DMS114 treated with DMSO at 0.1 percent for 48 hours (cell line): ENCODE data around the gene RNF217.

Source experiments
- DNase-seq: peaks from one replicate; lab custom pipeline; 2025; ENCODE audit not compliant: unreplicated experiment; lab: John Stamatoyannopoulos, UW

RNF217 gene

DNA sequence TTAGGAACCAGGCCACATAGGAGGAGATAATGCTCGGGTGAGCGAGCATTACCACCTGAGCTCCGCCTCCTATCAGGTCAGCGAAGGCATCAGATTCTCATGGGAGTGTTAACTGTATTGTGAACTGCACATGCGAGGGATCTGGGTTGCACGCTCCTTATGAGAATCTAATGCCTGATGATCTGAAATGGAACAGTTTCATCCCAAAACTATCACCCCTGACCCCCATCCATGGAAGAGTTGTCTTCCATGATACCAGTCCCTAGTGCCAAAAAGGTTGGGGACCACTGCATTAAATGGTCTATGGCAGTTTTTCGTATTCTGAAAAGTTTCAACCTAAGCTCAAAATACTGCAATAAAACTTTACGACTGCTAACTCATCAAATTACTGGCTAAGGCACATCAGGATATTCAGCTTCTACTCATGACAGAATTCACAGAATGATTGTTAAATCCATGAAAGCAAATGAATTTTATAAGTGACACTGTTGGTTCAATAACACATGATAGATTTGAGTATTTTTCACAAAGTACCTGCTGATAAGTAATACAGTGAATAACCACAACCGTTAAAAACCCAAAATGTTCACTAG lies 25.9 kb downstream of the RNF217 start:
- no peak for DNase-seq

DNA sequence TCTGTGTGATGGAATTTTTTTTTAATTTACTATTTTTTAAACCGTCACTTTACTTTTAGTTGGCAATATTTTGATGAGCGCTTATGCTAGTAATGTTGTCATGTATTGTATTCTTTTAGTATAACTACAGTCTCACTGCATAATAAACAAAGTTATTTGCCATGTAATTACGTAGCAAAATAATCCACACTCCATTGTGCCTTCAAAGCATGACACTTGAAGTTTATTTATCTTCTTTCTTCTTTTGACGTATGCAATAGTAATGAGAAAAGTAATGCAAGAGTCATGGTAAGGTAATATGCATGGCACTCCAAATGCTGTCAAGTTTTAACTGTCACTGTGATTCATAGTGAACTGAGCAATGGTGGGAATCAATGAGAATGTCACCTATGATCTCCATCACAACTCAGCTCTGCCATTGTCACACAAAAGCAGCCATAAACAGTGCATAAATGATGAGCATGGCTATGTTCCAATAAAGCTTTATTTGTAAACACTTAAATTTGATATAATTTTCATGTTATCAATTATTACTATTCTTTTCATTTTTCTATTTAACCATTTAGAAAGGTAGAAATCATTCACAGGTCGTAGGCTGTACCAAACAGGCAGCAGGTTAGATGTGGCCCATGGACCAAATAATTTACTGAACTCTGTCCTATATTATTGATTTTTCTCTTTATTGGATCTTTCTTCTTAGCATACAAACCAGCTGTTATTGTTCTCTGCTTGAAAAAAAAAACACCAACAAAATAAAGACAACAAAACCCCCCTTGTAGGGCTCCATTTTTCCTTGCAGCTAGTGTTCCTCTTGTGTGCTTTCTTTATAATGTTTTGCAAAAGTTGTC lies 27.1 kb downstream of the RNF217 start:
- DNase-seq = no peak

DNA sequence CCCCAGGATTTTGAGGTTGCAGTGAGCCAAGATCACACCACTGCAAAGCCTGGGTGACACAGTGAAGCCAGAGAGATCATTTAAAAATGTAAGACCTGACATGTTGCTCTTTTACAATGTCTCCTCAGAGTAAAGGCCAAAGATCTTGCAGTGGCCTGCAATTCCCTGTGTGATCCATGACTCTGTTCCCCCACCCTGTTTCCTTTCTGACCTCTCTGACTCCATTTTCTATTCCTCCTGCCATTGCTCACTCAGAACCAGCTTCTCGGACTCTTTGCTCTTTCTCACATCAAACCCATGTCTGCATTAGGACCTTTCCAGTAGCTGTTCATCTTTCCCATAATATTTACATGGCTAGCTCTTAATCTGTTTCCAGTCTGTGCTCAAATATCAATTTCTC lies 28.8 kb downstream of the RNF217 start:
- DNase-seq = no peak

DNA sequence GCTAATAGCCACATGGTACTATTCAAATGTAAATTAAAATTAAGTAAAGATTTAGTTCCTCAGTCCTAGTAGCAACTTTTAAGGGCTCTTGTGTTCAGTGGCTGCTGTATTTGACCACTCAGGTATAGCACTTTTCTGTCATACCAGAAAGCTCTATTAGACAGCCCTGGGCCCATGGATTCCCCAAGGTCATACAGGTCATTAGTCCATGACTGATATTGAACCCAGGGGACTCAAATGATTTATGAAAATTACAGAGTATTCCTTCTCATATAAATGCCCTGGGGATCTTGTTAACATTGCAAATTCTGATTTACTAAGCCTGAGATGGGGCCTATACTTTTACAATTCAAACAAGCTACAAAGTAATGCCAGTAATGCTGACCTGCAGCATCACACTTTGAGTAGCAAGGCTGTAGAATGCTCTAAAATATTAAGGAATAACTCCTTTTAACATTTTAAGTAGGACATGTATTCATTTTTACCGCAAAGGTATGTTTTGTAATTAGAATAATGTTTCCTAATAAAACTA lies 29.6 kb downstream of the RNF217 start:
- no peak for DNase-seq

DNA sequence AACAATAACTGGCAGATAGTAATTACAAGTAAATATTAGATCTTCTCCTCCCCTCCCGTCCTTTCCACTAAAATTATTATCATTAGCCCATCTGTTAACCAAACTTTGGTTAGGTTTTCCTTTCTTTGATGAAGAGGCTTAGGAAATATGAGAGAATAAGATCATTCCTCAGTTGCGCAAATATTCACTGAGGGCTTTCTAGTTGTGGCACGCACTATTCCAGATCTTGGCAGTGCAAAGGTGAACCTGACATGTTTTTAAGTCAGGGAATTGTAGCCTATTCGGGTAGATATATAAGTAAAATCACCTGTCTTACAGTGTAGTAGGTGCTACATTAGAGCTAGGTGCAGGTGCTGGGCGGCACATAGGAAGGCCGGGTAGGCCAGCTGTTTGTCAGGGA lies 31.1 kb downstream of the RNF217 start:
- DNase-seq = no peak

DNA sequence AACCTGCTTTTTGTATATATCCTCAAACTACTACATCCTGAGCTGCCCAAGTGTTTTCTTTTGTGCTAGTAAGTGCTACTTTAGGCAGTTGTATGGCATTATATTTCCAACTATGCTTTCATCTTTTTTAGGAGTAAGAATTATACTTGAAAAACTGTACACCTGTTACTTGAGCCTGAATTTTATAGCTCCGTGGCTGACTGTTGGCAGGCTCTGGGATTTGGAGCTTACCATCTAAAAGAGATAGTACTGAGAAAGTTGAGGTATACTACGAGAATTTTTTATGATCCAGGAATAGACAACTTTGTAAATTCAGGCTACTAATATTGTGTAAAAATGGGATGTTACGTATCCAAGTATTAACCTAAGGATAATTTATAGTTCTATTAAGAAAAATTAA lies 32.4 kb downstream of the RNF217 start:
- DNase-seq = no peak

DNA sequence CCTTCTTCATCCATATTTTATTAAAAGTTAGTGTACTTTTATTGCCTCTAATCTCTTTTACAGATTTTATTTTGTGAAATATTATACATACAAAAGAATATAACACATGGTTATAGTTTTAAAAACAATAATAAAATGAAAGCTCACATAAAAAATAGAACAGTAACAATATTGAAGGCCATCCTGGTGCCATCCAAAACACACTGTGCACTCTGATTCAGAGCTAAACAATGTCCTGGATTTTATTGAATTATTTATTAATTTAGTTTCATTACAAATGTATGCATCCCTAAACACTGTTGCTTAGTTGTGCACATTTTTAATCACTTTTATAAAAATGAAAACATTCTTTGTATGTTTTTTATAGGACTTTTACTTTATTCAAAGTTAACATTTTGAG lies 32.9 kb downstream of the RNF217 start:
- DNase-seq = no peak

DNA sequence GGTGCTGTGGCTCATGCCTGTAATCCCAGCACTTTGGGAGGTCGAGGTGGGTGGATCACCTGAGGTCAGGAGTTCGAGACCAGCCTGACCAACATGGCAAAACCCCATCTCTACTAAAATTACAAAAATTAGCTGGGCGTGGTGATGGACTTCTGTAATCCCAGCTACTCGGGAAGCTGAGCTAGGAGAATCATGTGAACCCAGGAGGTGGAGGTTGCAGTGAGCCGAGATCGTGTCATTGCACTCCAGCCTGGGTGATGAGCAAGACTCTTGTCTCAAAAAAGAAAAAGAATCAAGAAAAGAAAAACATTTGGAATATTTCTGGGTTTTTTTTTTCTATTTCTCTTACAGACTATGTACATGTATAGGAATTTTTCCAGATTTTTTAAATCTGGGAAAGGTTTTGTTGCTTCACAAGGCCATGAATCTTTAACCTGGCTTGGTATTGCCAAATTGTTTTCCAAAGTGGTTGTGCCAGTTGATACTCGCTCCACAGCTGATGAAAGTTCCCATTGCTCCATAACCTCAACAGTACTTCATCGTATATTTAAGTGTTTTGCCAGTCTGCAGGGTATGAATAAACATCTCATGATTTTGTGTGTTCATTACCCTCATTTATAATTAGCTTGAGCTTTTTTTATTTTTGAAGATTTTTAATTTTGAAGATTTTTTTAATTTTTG lies 33.5 kb downstream of the RNF217 start:
- no peak for DNase-seq

DNA sequence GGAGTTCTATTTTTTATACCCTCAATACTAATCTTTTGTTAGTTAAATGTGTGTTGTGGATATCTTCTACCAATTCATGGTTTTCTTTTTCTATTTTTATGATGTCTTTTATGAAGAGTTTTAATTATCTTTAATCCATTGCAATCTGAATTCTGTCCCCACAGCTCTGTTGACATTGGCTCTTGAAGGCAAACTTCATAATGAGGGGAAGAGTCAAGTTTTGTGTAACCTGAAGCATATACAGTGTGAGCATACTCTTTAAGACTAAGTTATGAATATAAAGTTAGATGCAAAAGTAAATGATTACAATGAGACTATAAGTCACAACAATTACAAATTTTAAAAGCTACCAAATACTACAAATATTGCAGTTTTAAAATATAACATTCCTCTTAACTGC lies 34.2 kb downstream of the RNF217 start:
- DNase-seq = no peak

DNA sequence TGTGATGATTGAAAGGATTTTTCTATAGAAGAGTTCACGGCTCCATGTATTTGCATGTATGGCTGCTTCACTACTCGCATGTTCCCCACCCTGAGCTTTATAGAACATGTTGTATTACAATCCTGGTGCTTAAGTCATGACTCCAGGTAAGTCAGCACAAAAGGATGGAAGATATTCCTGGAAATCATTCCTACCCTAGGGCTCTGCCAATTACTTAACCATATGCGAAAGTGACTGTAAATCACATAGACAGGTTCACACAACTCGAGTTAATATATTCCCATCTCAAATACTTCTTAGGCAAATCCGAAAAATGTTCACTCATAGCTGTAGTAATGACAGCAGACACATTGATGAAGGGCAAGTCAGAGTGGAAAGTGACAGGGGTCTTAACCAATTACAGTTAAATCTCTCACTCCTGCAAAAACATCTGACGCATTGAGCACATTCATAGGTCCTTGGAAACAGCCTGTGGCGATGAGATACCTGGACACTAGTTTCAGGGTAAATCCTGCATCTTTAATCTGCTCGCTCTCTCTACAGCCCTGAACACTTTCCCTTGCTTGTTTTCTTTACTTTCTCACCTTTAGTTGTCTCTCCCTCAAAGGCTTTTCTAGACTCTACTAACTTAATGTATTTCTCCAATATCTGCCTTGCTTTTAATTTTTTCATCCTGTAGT lies 35.1 kb downstream of the RNF217 start:
- DNase-seq = no peak

DNA sequence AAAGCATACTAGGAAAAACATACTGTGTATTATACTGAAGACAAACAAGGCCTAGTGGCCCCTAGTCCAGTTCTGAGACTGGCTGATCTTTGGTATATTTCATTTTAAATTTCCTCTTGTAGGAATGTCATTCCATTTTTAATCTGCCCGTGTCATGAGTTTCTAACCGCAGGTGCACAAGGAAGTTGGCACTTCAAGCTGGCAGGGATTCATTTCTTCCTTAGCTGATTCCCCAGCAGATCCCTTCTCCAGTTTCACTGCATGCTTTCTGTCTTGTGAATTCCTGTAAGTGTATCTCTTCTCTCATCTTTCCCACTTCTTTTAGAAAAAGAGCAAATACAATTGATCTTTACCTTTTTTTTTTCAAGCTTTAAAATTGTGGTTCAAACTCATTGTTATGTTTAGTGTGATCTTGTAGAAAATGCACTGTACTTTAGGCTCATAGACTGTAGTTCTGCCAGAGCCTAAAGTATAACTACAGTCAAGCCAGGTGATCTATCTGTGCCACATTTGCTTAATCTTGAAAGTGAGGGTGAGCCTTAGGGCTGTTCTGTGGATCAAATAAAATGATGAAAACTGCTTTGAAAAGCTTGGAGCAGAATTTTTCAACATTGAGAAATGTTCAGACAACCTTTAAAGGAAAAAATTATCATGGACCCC lies 37.0 kb downstream of the RNF217 start:
- no peak for DNase-seq

DNA sequence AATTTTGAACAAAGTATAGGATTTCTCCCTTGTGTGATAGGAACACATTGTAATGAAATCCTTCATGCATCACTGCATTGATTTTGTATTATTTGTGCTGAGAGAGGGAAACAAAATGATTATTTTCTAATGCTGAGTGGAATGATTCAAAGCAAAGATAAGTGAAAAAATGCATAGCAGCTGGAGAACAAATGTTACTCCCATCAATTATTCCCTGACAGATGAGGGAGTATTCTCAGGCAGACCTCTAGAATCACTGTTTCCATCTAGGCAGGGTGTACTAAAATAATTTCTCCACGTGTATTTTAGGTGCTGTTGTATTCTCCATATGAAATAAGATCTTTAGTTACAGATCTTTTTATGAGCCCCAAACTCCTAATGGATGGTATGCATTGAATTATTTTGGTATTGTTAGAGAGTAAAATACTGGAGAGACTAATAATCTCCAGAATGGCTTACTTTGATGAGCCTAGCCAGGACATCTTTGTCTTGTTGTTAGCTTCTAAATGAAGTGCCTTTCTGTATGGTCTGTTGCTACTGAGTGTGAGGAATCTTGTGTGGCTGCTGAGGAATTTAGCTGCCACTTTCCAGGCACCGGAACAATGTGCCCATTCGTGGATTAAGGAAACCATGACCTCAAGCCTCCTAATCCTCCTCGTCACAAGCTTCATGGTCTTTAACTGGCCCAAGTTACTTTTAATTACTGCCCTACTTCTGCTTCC lies 39.6 kb downstream of the RNF217 start:
- no peak for DNase-seq

DNA sequence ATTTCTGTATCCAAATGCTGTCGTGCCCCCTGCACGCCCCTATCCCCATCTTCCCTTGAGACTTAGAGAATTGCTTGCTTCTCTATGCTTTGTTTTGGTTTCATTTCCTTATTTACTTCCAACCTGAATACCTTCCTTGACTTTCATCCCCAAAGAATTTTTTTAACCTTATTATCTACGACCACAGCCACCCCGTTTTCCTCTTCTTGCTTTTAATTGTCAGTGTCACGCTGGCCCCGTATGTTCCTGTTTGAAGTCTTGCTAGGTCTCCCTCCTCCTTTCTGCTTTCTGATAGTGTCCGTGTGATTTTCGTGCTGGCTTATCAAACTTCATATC lies 40.1 kb downstream of the RNF217 start:
- DNase-seq = no peak

DNA sequence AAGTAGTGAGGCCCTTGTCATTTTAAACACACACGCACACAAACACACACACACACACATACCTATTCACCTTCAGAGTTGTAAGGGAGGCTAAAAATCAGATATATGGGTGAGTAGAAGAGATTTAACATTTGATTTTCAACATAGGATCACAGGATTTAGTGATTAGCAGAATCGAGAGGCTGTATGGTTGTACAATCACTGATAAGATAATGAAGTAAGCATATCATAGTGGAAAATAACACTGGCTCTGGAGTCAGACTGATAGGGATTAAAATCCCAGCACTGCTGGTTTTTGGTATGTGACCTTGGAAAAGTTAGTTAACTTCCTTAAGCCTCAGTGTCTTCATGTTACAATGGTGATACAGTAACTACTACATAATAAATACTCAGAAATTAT lies 40.8 kb downstream of the RNF217 start:
- no peak for DNase-seq

DNA sequence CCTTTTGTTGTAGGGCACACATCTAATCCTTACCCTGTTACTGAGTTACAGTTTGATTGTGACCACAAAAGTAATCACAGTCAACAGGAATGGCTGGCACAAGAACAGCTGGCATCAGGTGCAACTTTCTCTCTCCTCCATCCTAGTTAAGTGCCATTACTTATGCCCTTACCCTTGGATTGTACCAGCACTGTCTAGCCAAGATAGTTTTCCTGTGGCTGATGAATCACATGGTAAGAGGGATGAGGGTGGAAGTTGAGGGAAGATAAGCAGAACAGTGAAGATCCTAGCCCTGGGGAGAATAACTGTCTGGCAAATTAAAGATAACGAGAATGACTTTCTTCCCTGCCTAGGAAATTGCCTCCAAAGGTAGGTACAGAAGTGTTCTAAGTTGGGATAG lies 42.0 kb downstream of the RNF217 start:
- DNase-seq = no peak

DNA sequence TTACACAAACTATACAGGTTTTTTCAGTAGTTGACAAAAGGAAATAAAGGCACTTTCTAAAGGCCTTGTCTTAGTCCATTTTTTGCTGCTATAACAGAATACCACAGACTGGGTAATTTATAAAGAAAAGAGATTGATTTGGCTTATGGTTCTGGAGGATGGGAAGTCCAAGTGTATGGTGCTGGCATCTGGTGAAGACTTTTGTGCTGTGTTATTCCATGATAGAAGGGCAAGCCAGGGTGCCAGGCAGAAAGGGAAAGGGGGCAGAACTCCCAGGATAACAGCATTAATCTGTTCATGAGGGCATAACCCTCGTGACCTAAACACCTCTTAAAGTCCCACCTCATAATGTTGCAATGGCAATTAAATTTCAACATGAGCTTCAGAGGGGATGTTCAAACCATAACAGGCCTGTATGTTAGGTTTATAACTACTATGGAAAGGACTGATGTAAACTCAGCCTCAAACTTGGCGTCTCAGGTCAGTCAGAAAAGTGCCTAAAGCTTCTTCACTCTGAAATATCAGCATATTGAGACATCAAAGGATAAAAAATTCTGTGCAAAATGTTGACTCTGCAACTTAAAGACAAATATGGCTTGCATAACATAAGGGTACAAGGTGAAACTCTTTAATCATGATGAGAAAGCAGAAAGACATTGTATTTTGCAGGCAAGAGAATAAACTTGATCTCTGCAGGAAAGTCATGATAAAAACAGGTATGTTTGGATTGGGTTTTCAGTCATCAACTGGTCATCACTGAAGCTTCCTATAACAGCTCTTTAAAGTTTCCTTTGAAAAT lies 42.8 kb downstream of the RNF217 start:
- DNase-seq = no peak

DNA sequence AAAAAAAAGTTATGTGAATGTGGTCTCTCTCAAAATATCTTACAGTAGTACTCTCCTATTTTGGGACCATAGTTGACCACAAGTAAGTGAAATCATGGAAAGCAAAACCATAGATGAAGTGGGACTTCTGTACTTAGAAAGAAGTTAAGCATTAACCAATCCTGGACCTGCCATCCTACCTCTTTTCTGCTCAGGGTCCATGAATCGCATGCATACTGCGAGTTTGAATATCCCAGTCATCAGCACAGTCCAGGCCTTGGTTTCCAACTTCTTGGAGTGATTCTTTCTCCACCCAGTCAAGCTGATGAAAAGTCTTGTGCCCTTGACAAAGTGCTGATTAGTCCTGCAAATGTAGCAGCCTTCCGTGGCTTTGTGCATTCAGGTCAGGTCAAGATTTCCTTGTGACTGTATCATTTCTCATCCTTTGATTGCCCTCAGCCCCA lies 46.0 kb downstream of the RNF217 start:
- DNase-seq = no peak

DNA sequence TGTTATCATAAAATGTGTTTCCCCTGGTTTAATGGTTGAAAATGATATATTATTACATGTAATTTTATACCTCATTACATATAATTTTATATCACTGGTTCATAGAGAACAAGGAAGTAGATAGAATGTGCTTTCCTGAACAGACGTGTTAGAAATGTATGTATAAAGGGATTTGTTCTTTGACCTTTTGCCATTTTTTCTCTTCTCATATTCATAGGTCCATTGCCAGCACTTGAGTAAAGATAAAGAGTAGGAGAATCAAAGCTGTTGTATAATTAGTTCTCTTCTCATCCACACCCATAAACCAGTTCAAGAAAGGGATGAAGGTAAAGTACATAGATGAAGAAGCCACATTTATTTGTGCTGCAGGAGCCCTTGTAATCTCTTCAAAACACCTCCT lies 46.7 kb downstream of the RNF217 start:
- no peak for DNase-seq

DNA sequence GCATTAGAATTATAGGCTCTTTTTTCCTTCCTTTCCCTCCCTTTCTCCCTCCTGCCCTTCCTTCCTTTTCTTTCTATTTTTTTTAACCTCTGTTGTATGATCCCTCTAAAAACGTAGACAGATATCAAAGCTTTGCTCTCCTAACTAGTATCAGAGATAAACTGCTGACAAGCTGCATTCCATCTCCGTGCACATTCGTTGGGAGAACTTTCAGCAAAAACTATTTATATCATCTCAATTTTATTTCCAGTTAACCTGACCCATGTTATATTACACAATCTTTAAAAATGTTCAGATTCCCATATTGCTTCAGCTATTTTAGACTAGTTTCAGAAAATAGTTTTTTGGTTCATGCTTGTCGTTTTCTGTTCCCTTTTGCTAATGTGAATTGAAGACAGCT lies 47.3 kb downstream of the RNF217 start:
- DNase-seq = no peak
